Natural killer cell treated with Interleukin-12 subunit alpha and Interleukin-12 subunit beta and Interleukin-15 and Interleukin-18, amount 100 ng/mL, for 72 hours (primary cell): ENCODE measurements around the gene NKIRAS2. TPM values are rescaled to one million over a fixed set of nuclear protein-coding genes. Genes with fewer than 3 reads are reported as not detected.
A peak's percentile ranks its signal among the peaks of the same experiment; 100 is the strongest.

Source experiments
- ATAC-seq, 2 donors: fragments of 150-1000 bp; cut with Tn5 transposase in 1 of 2; sonication (Bioruptor Pico), chemical (Tn5 transposase) in 1 of 2; 2 replicates each; pipeline ENCODE4 v1.10.0; 2021
- DNase-seq: peaks from one replicate; pipeline ENCODE4 v3.0.0; 2022; ENCODE audit warnings: low spot score
- H3K27ac Mint-ChIP-seq, 2 donors: 1 replicate in 1 of 2; 2 replicates in 1 of 2; pipeline ENCODE4 v1.8.0; 2022; ENCODE audit warnings: mixed read lengths in 2 of 2, mild to moderate bottlenecking in 1 of 2, moderate library complexity in 1 of 2
- H3K27me3 Mint-ChIP-seq, 2 donors: 1 replicate in 1 of 2; 2 replicates in 1 of 2; pipeline ENCODE4 v1.8.0; 2022; ENCODE audit warnings: mixed read lengths in 2 of 2
- H3K36me3 Mint-ChIP-seq: one replicate; pipeline ENCODE4 v1.8.0; 2022; ENCODE audit warnings: mixed read lengths
- H3K4me1 Mint-ChIP-seq, 2 donors: 1 replicate in 1 of 2; 2 replicates in 1 of 2; pipeline ENCODE4 v1.8.0; 2022; ENCODE audit warnings: low read depth in 2 of 2, mixed read lengths in 2 of 2, mild to moderate bottlenecking in 1 of 2
- H3K4me3 Mint-ChIP-seq: one replicate; pipeline ENCODE4 v1.8.0; 2022; ENCODE audit warnings: mixed read lengths
- H3K9me3 Mint-ChIP-seq: 2 replicates; pipeline ENCODE4 v1.8.0; 2022; ENCODE audit warnings: mixed read lengths
- total RNA-seq, 2 donors: library from RNA; stranded (reverse); gene quantifications; one replicate each; pipeline ENCODE4 v1.2.3, GENCODE V29; 2022

Gene NKIRAS2
- total RNA-seq, 2 donors from 2014 or later = 27.8 to 28.7 TPM

GRCh38 chr17:42060231-42060630, 40.3 kb downstream of the NKIRAS2 start:
- no peaks in the 10 kb centered on the region for H3K9me3 Mint-ChIP-seq
- H3K36me3 Mint-ChIP-seq = no peaks in the 10 kb centered on the region
- ATAC-seq (no peak), DNase-seq (no peak)
- no peaks in the 10 kb centered on the region for H3K27me3 Mint-ChIP-seq
- peaks cover 9 to 12% of the 10 kb centered on the region in 2 donors for H3K4me1 Mint-ChIP-seq
- no peak overlapping the region for H3K4me3 Mint-ChIP-seq
- H3K27ac Mint-ChIP-seq = no peak overlapping the region

DNA sequence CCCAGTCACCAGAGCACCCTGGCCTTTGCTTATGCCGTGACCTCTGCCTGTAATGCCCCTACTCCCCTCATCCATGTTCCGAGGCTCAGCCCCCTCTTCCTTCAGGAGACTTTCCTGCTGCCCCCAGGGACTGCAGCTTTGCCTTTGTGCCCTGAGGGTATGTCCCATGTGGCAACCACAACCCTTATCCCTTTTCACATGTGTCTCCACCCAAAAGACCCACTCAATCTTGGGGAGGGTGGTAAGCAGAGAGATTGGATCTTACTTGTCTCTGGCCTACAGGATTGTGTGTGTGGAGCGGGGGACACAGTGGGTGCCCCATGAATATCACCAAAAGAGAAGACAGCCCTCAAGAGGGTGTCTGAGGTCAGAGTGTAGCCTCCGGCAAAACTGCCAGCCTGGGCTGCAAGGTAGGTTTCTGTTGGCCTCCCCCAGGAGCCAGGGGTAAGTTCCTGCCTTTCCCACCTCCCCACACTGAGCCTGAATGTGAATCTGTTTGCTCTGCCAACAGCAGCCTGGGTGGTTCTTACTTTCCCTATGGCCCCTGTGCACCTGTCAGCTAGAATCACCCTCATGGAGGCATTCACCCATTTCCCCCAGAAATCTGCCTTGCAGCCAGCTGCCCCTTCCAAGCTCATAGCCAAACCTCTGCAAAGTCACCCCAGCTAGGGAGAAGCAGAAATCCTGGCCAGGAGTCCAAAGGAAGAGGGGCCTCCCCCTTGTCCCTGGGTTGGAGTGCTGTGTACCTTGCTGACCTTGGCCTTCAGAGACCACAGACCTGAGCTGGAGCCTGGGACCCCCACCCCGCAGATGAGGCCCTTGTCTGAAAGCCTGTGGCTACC, 42.0 kb downstream of the NKIRAS2 start:
- Mint-ChIP-seq H3K27ac (no peak overlapping the region), H3K27me3 (no peaks in the 10 kb centered on the region), H3K4me1 (peaks cover 9 to 12% of the 10 kb centered on the region in 2 donors), H3K4me3 (no peak overlapping the region), H3K36me3 (no peaks in the 10 kb centered on the region), H3K9me3 (no peaks in the 10 kb centered on the region)
- ATAC-seq = no peak
- no peak for DNase-seq

DNA sequence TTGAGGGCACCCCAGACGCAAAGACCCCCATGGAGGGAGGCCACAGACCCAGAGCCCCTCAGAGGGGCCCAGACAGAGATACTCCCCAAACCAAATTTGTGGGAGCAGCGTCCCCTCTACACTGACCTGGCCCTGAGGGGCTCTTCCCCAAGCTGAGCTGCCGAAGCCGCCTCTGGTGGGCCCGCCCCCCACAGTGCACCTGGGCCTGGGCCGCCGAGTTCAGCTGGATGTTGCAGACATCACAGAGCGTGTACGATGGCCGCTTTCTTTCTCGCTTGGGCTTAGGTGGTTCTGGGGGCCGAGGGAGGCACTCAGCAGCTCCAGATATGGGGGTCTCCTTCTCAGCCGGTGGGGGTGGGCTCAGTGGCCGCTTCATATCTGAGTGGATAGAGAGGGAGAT, 42.8 kb downstream of the NKIRAS2 start:
- DNase-seq (no peak), ATAC-seq (no peak)
- H3K27ac Mint-ChIP-seq = no peak overlapping the region
- H3K4me1 Mint-ChIP-seq = peaks cover 9 to 12% of the 10 kb centered on the region in 2 donors
- no peaks in the 10 kb centered on the region for H3K9me3 Mint-ChIP-seq
- H3K27me3 Mint-ChIP-seq = no peaks in the 10 kb centered on the region
- no peaks in the 10 kb centered on the region for H3K36me3 Mint-ChIP-seq
- H3K4me3 Mint-ChIP-seq = no peak overlapping the region

DNA sequence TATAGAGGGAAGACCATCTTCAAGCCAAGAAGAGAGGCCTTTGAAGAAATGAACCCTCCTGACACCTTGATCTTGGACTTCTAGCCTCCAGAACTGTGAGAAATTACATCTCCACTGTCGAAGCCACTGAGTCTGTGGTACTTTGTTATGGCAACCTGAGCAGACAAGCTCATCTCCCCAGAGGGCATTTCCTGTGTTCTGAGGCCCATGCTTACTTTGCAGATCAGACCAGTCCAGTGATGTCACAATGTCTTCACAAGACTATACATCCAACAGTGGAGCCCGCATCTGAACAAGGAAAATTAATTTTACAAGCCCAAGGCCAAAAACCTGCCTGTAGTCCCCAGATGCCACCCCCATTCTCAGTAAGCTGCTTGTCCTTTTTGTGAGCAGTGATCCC, 45.3 kb downstream of the NKIRAS2 start:
- H3K4me3 Mint-ChIP-seq = no peak overlapping the region
- no peaks in the 10 kb centered on the region for H3K9me3 Mint-ChIP-seq
- DNase-seq = no peak
- ATAC-seq = no peak
- H3K36me3 Mint-ChIP-seq = no peaks in the 10 kb centered on the region
- H3K4me1 Mint-ChIP-seq = peaks cover 9 to 12% of the 10 kb centered on the region in 2 donors
- no peak overlapping the region for H3K27ac Mint-ChIP-seq
- H3K27me3 Mint-ChIP-seq = no peaks in the 10 kb centered on the region

DNA sequence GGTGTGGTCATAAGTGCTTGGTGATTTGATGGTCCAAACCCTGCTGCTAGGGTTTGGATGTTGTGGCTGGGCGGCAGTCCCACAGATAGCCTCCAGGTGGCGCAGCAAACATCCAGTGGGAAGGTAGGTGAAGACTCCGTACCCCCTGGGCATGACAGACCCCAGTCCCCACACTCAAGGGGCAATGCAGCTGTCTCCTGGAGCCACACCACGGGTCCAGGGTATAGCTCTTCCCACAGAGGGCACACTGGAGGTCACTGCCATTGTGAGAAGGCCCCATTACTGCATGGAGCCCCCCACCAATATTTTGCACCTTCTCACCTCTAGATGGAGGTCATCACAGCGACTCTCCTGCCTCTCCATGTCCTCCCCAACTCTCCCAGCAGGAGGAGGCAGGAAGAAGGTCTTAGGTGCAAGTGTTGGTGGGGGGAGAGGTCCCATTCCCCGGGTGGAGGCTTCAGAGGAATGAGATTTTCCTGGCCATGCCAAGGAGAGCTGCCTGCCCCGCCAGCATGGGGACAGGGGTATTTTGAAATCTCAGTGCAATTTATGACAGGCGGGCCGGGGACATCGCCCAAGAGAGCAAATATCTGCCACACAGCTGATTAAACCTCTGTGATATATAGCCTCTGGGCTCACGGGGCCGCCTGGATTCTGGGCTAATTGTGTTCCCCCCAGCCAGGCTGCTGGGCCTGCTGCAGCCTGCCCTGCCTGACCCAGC, 47.6 kb downstream of the NKIRAS2 start:
- Mint-ChIP-seq H3K36me3 (no peaks in the 10 kb centered on the region), H3K4me3 (no peak overlapping the region), H3K27ac (no peak overlapping the region), H3K27me3 (peaks cover 0 to 3% of the 10 kb centered on the region in 2 donors), H3K9me3 (no peaks in the 10 kb centered on the region), H3K4me1 (peaks cover 9 to 12% of the 10 kb centered on the region in 2 donors)
- peak in 1 of 2 donors; percentile 34 for ATAC-seq
- no peak for DNase-seq

GRCh38 chr17:42068979-42069378, 49.1 kb downstream of the NKIRAS2 start:
- Mint-ChIP-seq H3K27ac (no peak overlapping the region), H3K27me3 (peaks cover 7 to 9% of the 10 kb centered on the region in 2 donors), H3K4me1 (peaks cover 3 to 4% of the 10 kb centered on the region in 2 donors), H3K9me3 (no peaks in the 10 kb centered on the region), H3K4me3 (no peak overlapping the region), H3K36me3 (no peaks in the 10 kb centered on the region)
- DNase-seq (no peak), ATAC-seq (no peak)

- no peak for DNase-seq
- Mint-ChIP-seq H3K4me3 (peak overlapping the region; percentile 17), H3K27me3 (peaks cover 8 to 12% of the 10 kb centered on the region in 2 donors), H3K9me3 (no peaks in the 10 kb centered on the region), H3K4me1 (no peaks in the 10 kb centered on the region), H3K36me3 (no peaks in the 10 kb centered on the region), H3K27ac (no peak overlapping the region)
- no peak for ATAC-seq
Observed at GRCh38 chr17:42071810-42072209, 51.9 kb downstream of the NKIRAS2 start.

- H3K4me1 Mint-ChIP-seq = no peaks in the 10 kb centered on the region
- ATAC-seq = peak; percentile 12 to 39
- no peak for DNase-seq
- H3K27ac Mint-ChIP-seq = no peak overlapping the region
- peaks cover 8 to 12% of the 10 kb centered on the region in 2 donors for H3K27me3 Mint-ChIP-seq
- no peaks in the 10 kb centered on the region for H3K36me3 Mint-ChIP-seq
- peak overlapping the region; percentile 17 for H3K4me3 Mint-ChIP-seq
- H3K9me3 Mint-ChIP-seq = no peaks in the 10 kb centered on the region
Observed at GRCh38 chr17:42072323-42073187, 52.7 kb downstream of the NKIRAS2 start.

Other genes starting within 250 kb of the NKIRAS2 start
- gene JUP, start 233.4 kb upstream of the NKIRAS2 start, total RNA-seq = 1 to 10 TPM in 1 of 2 donors, under 1 TPM in 1; 0.14 to 1.0 TPM
- gene P3H4, start 208.1 kb upstream of the NKIRAS2 start, total RNA-seq = 1 to 10 TPM; 1.8 to 5.2 TPM
- gene FKBP10, start 207.1 kb upstream of the NKIRAS2 start, total RNA-seq = under 1 TPM; 0.64 to 0.74 TPM
- 10 to 100 TPM; 18.8 to 49.4 TPM for gene NT5C3B, start 183.9 kb upstream of the NKIRAS2 start, total RNA-seq
- not detected for gene KLHL10, start 182.3 kb upstream of the NKIRAS2 start, total RNA-seq
- gene KLHL11, start 154.7 kb upstream of the NKIRAS2 start, total RNA-seq = 10 to 100 TPM; 14.9 to 15.7 TPM
- gene ACLY, start 101.1 kb upstream of the NKIRAS2 start, total RNA-seq = 100 to 1,000 TPM; 200 to 243 TPM
- 1 to 10 TPM in 1 of 2 donors, under 1 TPM in 1; 0.12 to 1.0 TPM for gene ODAD4, start 89.5 kb upstream of the NKIRAS2 start, total RNA-seq
- gene CNP, start 53.3 kb upstream of the NKIRAS2 start, total RNA-seq = 10 to 100 TPM; 55.6 to 81.9 TPM
- 100 to 1,000 TPM; 119 to 137 TPM for gene DNAJC7, start 2.7 kb upstream of the NKIRAS2 start, total RNA-seq
- gene C17orf113, start 30.5 kb downstream of the NKIRAS2 start, total RNA-seq = not detected
- gene ZNF385C, start 78.4 kb downstream of the NKIRAS2 start, total RNA-seq = not detected
- gene DHX58, start 92.6 kb downstream of the NKIRAS2 start, total RNA-seq = 1 to 10 TPM; 7.0 to 7.6 TPM
- gene KAT2A, start 101.3 kb downstream of the NKIRAS2 start, total RNA-seq = 10 to 100 TPM; 16.5 to 56.5 TPM
- gene HSPB9, start 102.7 kb downstream of the NKIRAS2 start, total RNA-seq = not detected
- 10 to 100 TPM; 67.4 to 73.7 TPM for gene RAB5C, start 134.9 kb downstream of the NKIRAS2 start, total RNA-seq
- gene KCNH4, start 161.1 kb downstream of the NKIRAS2 start, total RNA-seq = 1 to 10 TPM in 1 of 2 donors, under 1 TPM in 1; 0.33 to 2.5 TPM
- not detected for gene HCRT, start 165.4 kb downstream of the NKIRAS2 start, total RNA-seq
- gene GHDC, start 174.4 kb downstream of the NKIRAS2 start, total RNA-seq = 10 to 100 TPM; 13.2 to 17.5 TPM